ENCODE data around the gene SSTR1. TPM values are rescaled to one million over a fixed set of nuclear protein-coding genes. Genes with fewer than 3 reads are reported as not detected.

SSTR1 gene
- total RNA-seq, 2 experiments from 2014 or later = not detected

DNA sequence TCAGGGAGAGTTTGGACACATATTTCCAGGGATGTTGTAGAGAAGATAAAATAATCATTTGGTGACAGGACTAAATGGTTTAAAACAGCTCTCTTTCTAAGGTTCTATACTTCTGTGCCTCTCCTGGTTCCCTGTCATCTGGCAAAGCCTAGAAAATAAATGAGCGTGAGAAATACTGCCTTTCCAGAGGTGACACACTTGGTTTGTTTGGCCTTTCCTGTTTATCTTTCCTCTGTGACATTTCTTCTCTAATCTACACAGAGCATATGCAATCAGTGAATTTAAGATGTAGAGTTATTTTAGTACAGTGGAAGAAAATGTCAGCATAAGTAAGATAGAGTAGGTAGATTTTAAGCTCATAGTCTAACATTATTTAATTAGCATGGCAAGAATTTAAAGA lies 22.0 kb upstream of the SSTR1 start:
- Histone ChIP-seq H3K79me2 (ENCODE audit: insufficient read depth, low read depth, low read length) (no peaks in the 10 kb centered on the region), H3K4me3 (ENCODE audit: low read depth, low read length, poor library complexity, severe bottlenecking) (no peak overlapping the region), H3K4me1 (ENCODE audit: insufficient read depth, low read length, poor library complexity, severe bottlenecking) (no peaks in the 10 kb centered on the region), H3K36me3 (ENCODE audit: insufficient read depth, low read length) (no peaks in the 10 kb centered on the region; the same call in 1 of the 2 replicates), H3K9me2 (ENCODE audit: insufficient read depth, low read length) (no peaks in the 10 kb centered on the region), H4K20me1 (ENCODE audit: insufficient read depth, low read length) (no peaks in the 10 kb centered on the region), H2AFZ (ENCODE audit: low read length) (no peak overlapping the region), H3K9me3 (ENCODE audit: low read length) (peaks cover 24% of the 10 kb centered on the region), H3K27ac (ENCODE audit: low read depth, low read length, poor library complexity, severe bottlenecking) (no peak overlapping the region), H3K4me2 (ENCODE audit: low read length) (no peak overlapping the region)
- POLR2A ChIA-PET = interaction anchor here (1.6 kb wide), 1 partner anchor 58 kb away, joined by 6 read pairs; no protein-coding TSS in a partner anchor
- intact Hi-C loops (cut with micrococcal nuclease; ENCODE audit: unreplicated experiment) = no loop called here
- CTCF ChIA-PET (ENCODE audit: unreplicated experiment) = no interaction called here
- no TSS peak for BruUV-seq (replicated peaks)
- no peak for DNase-seq (ENCODE audit: low spot score)
- no peak for TF ChIP-seq EZH2phosphoT487 (IDR thresholded peaks at IDR 0.05; ENCODE audit: borderline replicate concordance, low read depth, low read length)
- TF ChIP-seq, protein P1, sequence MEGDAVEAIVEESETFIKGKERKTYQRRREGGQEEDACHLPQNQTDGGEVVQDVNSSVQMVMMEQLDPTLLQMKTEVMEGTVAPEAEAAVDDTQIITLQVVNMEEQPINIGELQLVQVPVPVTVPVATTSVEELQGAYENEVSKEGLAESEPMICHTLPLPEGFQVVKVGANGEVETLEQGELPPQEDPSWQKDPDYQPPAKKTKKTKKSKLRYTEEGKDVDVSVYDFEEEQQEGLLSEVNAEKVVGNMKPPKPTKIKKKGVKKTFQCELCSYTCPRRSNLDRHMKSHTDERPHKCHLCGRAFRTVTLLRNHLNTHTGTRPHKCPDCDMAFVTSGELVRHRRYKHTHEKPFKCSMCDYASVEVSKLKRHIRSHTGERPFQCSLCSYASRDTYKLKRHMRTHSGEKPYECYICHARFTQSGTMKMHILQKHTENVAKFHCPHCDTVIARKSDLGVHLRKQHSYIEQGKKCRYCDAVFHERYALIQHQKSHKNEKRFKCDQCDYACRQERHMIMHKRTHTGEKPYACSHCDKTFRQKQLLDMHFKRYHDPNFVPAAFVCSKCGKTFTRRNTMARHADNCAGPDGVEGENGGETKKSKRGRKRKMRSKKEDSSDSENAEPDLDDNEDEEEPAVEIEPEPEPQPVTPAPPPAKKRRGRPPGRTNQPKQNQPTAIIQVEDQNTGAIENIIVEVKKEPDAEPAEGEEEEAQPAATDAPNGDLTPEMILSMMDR (conservative IDR thresholded peaks at IDR 0.05; ENCODE audit: low read length) = no peak

DNA sequence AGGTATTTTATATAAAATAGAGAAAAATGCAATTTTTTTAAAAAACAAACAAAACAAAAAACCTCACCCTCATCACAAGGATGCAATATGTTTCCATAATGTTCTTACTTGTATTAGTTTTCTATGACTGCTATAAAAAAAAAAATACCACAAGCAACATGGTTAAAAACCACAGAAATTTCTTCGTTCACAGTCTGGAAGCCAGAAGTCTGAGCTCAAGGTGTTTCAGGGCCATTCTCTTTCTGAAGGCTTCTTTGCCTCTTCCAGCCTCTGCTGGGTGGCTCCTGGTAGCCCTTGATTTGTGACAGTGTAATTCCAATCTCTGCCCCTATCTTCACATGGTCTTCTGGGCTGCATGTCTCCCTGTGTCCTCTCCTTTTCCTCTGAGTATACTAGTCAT lies 21.5 kb upstream of the SSTR1 start:
- Histone ChIP-seq H3K79me2 (ENCODE audit: insufficient read depth, low read depth, low read length) (no peaks in the 10 kb centered on the region), H2AFZ (ENCODE audit: low read length) (peak overlapping the region; percentile 79), H3K9me3 (ENCODE audit: low read length) (peaks cover 21% of the 10 kb centered on the region), H3K4me1 (ENCODE audit: insufficient read depth, low read length, poor library complexity, severe bottlenecking) (no peaks in the 10 kb centered on the region), H3K27ac (ENCODE audit: low read depth, low read length, poor library complexity, severe bottlenecking) (no peak overlapping the region), H4K20me1 (ENCODE audit: insufficient read depth, low read length) (no peaks in the 10 kb centered on the region), H3K36me3 (ENCODE audit: insufficient read depth, low read length) (no peaks in the 10 kb centered on the region; the same call in 1 of the 2 replicates), H3K9me2 (ENCODE audit: insufficient read depth, low read length) (no peaks in the 10 kb centered on the region), H3K4me3 (ENCODE audit: low read depth, low read length, poor library complexity, severe bottlenecking) (no peak overlapping the region), H3K4me2 (ENCODE audit: low read length) (no peak overlapping the region)
- ChIA-PET CTCF (ENCODE audit: unreplicated experiment) (no interaction called here), POLR2A (interaction anchor here (1.6 kb wide), 1 partner anchor 59 kb away, joined by 6 read pairs; no protein-coding TSS in a partner anchor)
- no peak for DNase-seq (ENCODE audit: low spot score)
- no TSS peak for BruUV-seq (replicated peaks)
- TF ChIP-seq, protein P1 (conservative IDR thresholded peaks at IDR 0.05; ENCODE audit: low read length) = no peak
- TF ChIP-seq EZH2phosphoT487 (IDR thresholded peaks at IDR 0.05; ENCODE audit: borderline replicate concordance, low read depth, low read length) = no peak
- intact Hi-C loops (cut with micrococcal nuclease; ENCODE audit: unreplicated experiment) = no loop called here

DNA sequence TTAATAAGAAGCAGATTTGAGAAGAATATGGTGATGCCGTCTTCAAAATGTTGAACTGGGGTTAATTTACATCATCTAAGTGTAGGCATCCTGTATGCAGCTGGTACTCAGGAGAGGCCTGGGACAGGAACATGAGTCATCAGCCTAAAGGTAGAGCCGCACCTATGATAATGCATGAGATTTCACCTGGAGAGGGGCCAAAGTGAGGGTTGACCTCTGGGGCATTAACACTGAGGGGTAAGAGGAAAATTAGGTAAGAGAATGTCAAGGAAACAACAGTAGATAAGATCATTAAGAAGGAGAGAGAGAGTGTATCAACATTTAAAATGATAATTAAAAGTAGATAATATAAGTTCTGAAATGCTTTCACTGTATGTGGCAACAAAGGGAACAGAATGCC lies 20.2 kb upstream of the SSTR1 start:
- H3K9me2 ChIP-seq (ENCODE audit: insufficient read depth, low read length) = no peaks in the 10 kb centered on the region

More for the DNA sequence above, 20.2 kb upstream of the SSTR1 start:
- intact Hi-C loops (cut with micrococcal nuclease; ENCODE audit: unreplicated experiment) = no loop called here
- Histone ChIP-seq H3K4me1 (ENCODE audit: insufficient read depth, low read length, poor library complexity, severe bottlenecking) (no peaks in the 10 kb centered on the region), H3K79me2 (ENCODE audit: insufficient read depth, low read depth, low read length) (no peaks in the 10 kb centered on the region), H2AFZ (ENCODE audit: low read length) (peak overlapping the region; percentile 24; the same call in 1 of the 2 replicates), H3K9me3 (ENCODE audit: low read length) (peaks cover 14% of the 10 kb centered on the region), H3K27ac (ENCODE audit: low read depth, low read length, poor library complexity, severe bottlenecking) (no peak overlapping the region), H3K4me3 (ENCODE audit: low read depth, low read length, poor library complexity, severe bottlenecking) (no peak overlapping the region), H3K36me3 (ENCODE audit: insufficient read depth, low read length) (no peaks in the 10 kb centered on the region; the same call in 1 of the 2 replicates), H4K20me1 (ENCODE audit: insufficient read depth, low read length) (no peaks in the 10 kb centered on the region), H3K4me2 (ENCODE audit: low read length) (no peak overlapping the region)
- no TSS peak for BruUV-seq (replicated peaks)
- POLR2A ChIA-PET = interaction anchor here (1.8 kb wide), 1 partner anchor 12 kb away, joined by 5 read pairs; no protein-coding TSS in a partner anchor
- no peak for DNase-seq (ENCODE audit: low spot score)
- TF ChIP-seq EZH2phosphoT487 (IDR thresholded peaks at IDR 0.05; ENCODE audit: borderline replicate concordance, low read depth, low read length) = no peak
- TF ChIP-seq, protein P1 (conservative IDR thresholded peaks at IDR 0.05; ENCODE audit: low read length) = no peak
- CTCF ChIA-PET (ENCODE audit: unreplicated experiment) = no interaction called here

Data from OCI-LY7 (cell line).